RPMI8226 (cell line): Measurements from ENCODE around the gene ZNF280D.
"Not testable (repeated sequence)": the region's sequence is repeated elsewhere in the genome, so short reads cannot be mapped to it uniquely, and the experiment has no call there.

Experiments used
- DNase-seq: peaks from one replicate; pipeline ENCODE4 v3.0.0-alpha.2; 2015

The ZNF280D gene

GRCh38 chr15:56733136-56734012, at the start of gene ZNF280D:
Gene ZNF280D, minus strand, starts transcription at chr15:56733509. Its CDS starts 26,400 bp downstream, at chr15:56707109.
- peak; percentile 94 for DNase-seq

GRCh38 chr15:56782306-56782705, 49.0 kb upstream of the ZNF280D start:
- DNase-seq: no peak

DNA sequence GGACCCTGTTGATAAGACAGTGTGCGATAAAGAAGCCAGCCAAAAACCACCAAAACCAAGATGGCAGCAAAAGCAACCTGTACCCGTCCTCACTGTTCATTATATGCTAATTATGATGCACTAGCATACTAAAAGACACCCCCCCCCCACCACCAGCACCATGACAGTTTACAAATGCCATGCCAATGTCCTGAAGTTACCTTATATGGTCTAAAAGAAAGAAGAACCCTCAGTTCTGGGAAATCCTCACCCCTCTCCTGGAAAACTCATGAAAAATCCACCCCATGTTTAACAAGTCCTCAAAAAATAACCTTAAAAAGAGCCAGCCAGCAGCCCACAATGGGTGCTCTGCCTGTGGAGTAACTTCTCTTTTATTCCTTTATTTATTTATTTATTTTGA, 48.4 kb upstream of the ZNF280D start:
- DNase-seq: no peak

GRCh38 chr15:56780102-56780725, 46.9 kb upstream of the ZNF280D start:
- DNase-seq: not testable (repeated sequence)

GRCh38 chr15:56779449-56779848, 46.1 kb upstream of the ZNF280D start:
- not testable (repeated sequence) for DNase-seq

GRCh38 chr15:56778761-56779160, 45.5 kb upstream of the ZNF280D start:
- DNase-seq: no peak

DNA sequence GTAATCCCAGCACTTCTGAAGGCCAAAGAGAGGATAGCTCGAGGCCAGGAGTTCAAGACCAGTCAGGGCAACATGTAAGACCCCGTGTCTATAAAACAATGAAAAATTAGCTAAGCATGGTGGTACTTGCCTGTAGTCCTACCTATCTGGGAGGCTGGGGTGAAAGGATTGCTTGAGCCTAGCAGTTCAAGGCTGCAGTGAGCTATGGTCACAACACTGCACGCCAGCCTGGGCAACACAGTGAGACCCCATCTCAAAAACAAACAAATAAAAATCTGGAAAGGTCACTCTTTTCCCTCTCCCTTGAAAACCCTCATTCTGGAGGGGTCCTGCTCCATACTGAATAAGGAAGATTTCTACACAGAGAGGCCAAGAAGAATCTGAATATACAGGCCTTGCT, 43.5 kb upstream of the ZNF280D start:
- no peak for DNase-seq

DNA sequence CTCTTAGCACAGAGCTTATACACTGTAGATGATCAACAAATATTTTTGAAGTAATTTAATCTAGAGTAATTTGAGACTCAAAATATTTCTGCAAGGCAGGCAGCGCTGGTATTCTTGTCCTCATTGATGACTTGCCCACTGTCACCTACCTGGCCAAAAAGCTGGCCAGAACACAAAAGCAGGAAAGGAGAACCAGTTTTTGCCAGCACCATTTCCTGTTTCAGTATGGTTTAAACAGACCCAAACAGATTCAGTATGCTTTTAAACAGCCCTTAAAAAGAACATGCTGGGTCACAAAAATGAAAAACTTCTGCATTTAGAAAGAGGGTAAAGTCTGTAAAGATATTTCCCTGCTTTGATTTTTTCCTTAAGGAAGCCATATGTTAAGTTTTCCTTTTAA, 42.3 kb upstream of the ZNF280D start:
- DNase-seq: peak; percentile 36

DNA sequence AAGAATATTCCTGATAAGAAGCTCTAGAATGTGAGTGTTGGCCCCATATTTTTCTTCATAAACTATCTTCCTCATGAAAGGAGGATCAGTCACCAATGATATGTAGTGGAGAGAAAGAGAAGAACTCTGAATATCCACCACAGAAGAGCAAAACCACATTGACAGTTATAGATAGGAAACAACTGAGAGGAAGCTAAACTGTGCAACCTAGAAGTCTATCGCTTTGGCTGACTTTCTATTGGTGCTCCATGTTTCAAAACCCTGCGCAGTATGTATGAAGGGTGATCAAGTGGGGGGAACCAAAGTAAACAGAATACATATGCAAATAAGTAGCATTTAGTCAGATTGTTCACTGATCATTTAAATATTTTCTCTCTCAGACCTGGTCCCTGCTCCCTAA, 41.0 kb upstream of the ZNF280D start:
- DNase-seq: no peak

DNA sequence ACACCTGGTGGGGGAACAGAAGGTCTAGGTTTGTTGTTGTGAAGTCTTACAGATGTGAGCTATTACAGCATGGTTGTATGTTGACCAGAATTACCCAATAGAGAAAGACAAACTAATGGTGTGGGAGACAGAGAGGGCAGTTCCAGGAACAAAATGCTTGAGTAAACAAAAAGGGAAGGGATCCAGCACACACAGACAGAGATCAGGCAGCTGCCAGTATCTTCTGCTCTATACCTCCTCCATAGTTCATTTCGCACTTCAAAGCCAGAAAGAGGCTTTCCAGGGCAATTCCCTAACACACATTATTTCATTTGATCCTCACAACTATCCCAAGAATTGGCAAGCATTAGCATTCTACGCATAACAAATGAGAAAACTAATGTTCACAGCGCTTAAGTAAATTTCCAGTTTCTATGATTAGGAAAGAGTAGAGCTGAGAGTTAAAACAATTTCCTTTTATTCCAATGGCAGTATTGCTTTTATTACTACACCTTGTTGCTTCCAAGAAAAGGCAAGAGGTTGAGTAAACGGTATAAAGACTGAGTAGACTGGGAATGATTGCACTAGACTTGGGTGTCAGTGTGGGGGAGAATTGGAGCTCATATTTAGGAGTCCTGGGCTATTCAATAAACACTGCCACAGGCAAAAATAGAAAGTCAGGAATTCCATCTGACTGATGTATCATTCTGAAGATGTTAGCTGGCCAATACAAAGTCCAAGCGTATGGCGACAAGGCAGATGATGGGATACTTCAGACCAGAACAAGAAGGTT, 39.7 kb upstream of the ZNF280D start:
- DNase-seq: no peak

DNA sequence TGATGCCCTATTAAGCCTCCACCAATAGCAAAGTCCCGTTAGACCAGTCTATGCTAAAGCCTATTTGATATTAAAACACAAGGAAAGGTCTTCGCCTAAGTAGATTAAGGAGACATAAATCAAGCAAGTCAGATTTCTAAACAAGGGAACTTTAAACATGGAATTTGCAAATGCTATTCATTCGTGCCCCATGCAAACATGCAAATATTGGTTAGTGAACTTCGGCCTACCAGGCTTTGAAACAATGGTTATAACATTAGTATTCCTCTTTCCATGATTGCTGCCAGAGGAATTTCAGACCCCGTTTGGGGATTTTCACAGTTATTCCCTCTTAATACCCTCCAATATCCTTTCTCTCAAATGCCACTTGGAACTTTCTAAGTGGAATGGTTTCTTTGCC, 36.9 kb upstream of the ZNF280D start:
- no peak for DNase-seq

DNA sequence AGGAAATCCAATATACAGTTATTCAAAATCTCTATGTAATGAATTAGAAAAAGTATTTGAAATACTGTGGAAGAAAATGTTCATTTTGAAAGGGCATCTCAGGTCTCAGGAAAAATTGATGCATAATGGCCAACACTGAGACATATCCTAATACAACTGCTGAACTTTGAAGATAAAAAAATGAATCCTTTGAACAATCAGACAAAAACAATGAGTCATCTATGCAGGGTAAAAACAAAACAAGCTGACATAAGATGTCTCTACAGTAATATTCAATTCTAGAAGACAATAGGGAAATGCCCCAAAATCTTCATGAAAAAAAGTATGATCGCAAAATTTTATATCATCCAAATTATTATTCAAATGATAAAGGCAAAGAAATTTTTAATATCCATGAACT, 34.0 kb upstream of the ZNF280D start:
- DNase-seq: no peak

DNA sequence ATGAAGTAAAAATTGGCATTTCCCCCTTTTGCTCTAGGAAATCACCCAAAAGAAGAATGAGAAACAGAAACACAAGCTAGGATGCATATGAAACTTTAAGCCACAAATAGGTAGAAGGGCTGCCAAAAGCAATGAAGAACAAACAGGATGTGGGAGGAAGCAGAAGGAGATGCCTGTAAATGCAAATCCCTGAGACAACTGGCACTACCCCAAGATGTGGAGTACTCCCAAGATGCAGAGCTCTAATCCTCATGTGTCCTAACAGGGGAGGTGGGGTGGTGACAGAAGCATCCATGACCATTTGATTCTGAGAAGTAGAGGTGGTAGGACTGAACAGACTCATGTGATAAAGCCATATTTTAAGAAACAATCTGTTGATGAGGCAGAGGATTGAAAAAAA, 31.9 kb upstream of the ZNF280D start:
- DNase-seq: peak; percentile 43

- DNase-seq: no peak
These were observed 30.0 kb upstream of the ZNF280D start for GRCh38 chr15:56763141-56763895.

GRCh38 chr15:56760186-56760585, 26.9 kb upstream of the ZNF280D start:
- peak; percentile 19 for DNase-seq

GRCh38 chr15:56759450-56759845, 26.1 kb upstream of the ZNF280D start:
- no peak for DNase-seq

DNA sequence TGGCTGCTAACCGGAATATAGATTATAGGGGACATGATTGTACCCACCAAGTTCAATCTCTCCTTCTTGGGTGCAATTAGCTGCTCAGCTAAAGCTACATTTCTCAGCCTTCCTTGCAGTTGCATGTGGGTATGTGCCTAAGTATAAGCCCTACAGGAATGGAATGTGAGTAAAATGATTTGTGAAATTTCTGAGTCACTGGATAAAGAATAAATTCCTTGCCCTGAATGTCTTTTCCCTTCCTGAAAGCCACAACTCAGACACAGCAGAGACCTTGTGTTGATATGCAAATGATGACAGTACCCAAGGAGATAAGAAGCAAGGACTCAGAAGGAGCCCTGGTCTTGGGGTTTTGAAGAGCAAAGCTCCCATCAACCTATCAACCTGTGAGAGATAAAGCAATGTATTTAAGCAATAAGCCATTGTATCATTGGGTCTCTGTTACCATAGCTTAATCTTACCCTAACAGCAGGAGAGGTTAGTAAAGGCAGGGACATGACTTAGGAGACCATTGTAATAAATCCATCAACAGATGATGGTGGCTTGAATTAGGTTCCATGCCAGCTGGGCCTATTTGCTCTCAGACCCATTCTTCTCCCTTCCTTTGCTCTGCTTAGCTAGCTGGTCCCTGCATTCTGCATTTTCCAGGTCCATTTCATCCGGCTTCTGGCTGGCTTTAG, 25.6 kb upstream of the ZNF280D start:
- no peak for DNase-seq

GRCh38 chr15:56757875-56758274, 24.6 kb upstream of the ZNF280D start:
- DNase-seq: peak; percentile 40

DNA sequence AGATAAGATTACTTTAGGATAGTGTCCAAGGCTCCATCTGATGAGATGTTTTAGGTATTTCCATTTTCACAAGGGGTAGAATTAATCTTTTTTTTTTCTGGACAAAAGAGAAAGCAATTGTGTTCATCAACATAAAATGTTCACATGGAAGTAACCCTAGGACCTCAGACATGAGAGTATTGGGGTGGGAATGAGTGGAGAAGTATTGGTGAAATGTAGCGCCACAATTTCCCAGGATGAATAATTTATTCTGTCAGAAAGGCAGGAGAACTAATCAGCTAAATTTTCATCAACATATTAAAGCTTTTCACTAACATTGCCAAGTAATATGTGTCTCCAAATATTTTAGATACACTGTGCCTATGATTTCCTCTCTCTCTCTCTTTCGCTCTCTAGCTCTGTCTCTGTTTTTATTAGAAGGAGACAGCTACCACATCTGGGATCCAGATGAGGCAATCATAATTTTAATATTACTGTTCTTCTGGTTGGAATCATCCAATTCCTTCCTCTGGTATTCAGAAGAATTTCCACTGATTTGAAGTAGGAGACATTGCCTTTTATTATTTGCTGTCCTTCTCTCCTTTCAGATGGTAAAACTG, 21.6 kb upstream of the ZNF280D start:
- DNase-seq: no peak

GRCh38 chr15:56752986-56753385, 19.7 kb upstream of the ZNF280D start:
- no peak for DNase-seq

GRCh38 chr15:56749982-56750381, 16.7 kb upstream of the ZNF280D start:
- DNase-seq: no peak
